ENCODE data around the gene RNF212. TPM values are rescaled to one million over a fixed set of nuclear protein-coding genes. Genes with fewer than 3 reads are reported as not detected.

The RNF212 gene
- total and polyA plus RNA-seq, 2 experiments from 2014 or later, result 17.0 to 20.6 TPM

- no peaks in the 10 kb centered on the region for H3K27me3 ChIP-seq (ENCODE audit: insufficient read depth)
- Mint-ChIP-seq H3K36me3 (ENCODE audit: low read depth) (peaks cover 13% of the 10 kb centered on the region), H3K4me1 (peaks cover 4% of the 10 kb centered on the region; the same call in 1 of the 3 replicates), H3K27ac (no peak overlapping the region), H3K4me3 (no peak overlapping the region), H3K9me3 (no peaks in the 10 kb centered on the region; the same call in 2 of the 3 replicates), H3K27me3 (ENCODE audit: insufficient read depth, low read depth, poor library complexity) (peaks cover 6% of the 10 kb centered on the region)
- H2AFZ ChIP-seq, result no peak overlapping the region
- no peaks in the 10 kb centered on the region; the same call in 1 of the 2 replicates for H4K20me1 ChIP-seq (replicated peaks; ENCODE audit: insufficient read depth)
- ATAC-seq (no peak), DNase-seq (ENCODE audit: low spot score) (no peak)
- TF ChIP-seq ZNF331 (CRISPR knock-in tag; IDR thresholded peaks at IDR 0.05; ENCODE audit: low read depth), result no peak
- TF ChIP-seq, protein P1, sequence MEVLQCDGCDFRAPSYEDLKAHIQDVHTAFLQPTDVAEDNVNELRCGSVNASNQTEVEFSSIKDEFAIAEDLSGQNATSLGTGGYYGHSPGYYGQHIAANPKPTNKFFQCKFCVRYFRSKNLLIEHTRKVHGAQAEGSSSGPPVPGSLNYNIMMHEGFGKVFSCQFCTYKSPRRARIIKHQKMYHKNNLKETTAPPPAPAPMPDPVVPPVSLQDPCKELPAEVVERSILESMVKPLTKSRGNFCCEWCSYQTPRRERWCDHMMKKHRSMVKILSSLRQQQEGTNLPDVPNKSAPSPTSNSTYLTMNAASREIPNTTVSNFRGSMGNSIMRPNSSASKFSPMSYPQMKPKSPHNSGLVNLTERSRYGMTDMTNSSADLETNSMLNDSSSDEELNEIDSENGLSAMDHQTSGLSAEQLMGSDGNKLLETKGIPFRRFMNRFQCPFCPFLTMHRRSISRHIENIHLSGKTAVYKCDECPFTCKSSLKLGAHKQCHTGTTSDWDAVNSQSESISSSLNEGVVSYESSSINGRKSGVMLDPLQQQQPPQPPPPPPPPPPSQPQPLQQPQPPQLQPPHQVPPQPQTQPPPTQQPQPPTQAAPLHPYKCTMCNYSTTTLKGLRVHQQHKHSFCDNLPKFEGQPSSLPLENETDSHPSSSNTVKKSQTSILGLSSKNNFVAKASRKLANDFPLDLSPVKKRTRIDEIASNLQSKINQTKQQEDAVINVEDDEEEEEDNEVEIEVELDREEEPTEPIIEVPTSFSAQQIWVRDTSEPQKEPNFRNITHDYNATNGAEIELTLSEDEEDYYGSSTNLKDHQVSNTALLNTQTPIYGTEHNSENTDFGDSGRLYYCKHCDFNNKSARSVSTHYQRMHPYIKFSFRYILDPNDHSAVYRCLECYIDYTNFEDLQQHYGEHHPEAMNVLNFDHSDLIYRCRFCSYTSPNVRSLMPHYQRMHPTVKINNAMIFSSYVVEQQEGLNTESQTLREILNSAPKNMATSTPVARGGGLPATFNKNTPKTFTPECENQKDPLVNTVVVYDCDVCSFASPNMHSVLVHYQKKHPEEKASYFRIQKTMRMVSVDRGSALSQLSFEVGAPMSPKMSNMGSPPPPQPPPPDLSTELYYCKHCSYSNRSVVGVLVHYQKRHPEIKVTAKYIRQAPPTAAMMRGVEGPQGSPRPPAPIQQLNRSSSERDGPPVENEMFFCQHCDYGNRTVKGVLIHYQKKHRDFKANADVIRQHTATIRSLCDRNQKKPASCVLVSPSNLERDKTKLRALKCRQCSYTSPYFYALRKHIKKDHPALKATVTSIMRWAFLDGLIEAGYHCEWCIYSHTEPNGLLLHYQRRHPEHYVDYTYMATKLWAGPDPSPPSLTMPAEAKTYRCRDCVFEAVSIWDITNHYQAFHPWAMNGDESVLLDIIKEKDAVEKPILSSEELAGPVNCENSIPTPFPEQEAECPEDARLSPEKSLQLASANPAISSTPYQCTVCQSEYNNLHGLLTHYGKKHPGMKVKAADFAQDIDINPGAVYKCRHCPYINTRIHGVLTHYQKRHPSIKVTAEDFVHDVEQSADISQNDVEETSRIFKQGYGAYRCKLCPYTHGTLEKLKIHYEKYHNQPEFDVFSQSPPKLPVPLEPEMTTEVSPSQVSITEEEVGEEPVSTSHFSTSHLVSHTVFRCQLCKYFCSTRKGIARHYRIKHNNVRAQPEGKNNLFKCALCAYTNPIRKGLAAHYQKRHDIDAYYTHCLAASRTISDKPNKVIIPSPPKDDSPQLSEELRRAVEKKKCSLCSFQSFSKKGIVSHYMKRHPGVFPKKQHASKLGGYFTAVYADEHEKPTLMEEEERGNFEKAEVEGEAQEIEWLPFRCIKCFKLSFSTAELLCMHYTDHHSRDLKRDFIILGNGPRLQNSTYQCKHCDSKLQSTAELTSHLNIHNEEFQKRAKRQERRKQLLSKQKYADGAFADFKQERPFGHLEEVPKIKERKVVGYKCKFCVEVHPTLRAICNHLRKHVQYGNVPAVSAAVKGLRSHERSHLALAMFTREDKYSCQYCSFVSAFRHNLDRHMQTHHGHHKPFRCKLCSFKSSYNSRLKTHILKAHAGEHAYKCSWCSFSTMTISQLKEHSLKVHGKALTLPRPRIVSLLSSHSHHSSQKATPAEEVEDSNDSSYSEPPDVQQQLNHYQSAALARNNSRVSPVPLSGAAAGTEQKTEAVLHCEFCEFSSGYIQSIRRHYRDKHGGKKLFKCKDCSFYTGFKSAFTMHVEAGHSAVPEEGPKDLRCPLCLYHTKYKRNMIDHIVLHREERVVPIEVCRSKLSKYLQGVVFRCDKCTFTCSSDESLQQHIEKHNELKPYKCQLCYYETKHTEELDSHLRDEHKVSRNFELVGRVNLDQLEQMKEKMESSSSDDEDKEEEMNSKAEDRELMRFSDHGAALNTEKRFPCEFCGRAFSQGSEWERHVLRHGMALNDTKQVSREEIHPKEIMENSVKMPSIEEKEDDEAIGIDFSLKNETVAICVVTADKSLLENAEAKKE (CRISPR knock-in tag; IDR thresholded peaks at IDR 0.05), result no peak
- TF ChIP-seq REST (IDR thresholded peaks at IDR 0.05; ENCODE audit: unreplicated experiment), result no peak
- H3K4me3 ChIP-seq, result no peak overlapping the region
- no peaks in the 10 kb centered on the region for H3K79me2 ChIP-seq (replicated peaks; ENCODE audit: insufficient read depth)
- no peak overlapping the region for H3K4me2 ChIP-seq
- H3F3A ChIP-seq (replicated peaks; ENCODE audit: low read depth), result no peaks in the 10 kb centered on the region
- H3K36me3 ChIP-seq (ENCODE audit: insufficient read depth), result no peaks in the 10 kb centered on the region; the same call in 1 of the 2 replicates
- no peaks in the 10 kb centered on the region for H3K9me2 ChIP-seq (ENCODE audit: insufficient read depth)
- H3K27ac ChIP-seq (ENCODE audit: low read depth), result no peak overlapping the region
- H3K4me1 ChIP-seq (ENCODE audit: insufficient read depth), result no peaks in the 10 kb centered on the region
These were observed 90.2 kb downstream of the RNF212 start for GRCh38 chr4:1023075-1023640.

Data from GM23338 (cell line).